ENCODE results near the gene PRKAG2.
A peak's percentile ranks its signal among the peaks of the same experiment; 100 is the strongest.
"Not testable (repeated sequence)": the region's sequence is repeated elsewhere in the genome, so short reads cannot be mapped to it uniquely, and the experiment has no call there.

Gene PRKAG2

GRCh38 chr7:151761957-151762356 is 115.0 kb downstream of the PRKAG2 start:
- no peak for DNase-seq

GRCh38 chr7:151761231-151761630 is 115.7 kb downstream of the PRKAG2 start:
- DNase-seq: no peak

GRCh38 chr7:151759591-151760042 is 117.3 kb downstream of the PRKAG2 start:
- peak; percentile 42 for DNase-seq

GRCh38 chr7:151758622-151759540 is 118.0 kb downstream of the PRKAG2 start:
- no peak for DNase-seq

GRCh38 chr7:151757274-151757673 is 119.6 kb downstream of the PRKAG2 start:
- DNase-seq: no peak

- DNase-seq: no peak
These were observed 120.0 kb downstream of the PRKAG2 start for GRCh38 chr7:151756866-151757265.

- DNase-seq: no peak
These were observed 120.7 kb downstream of the PRKAG2 start for GRCh38 chr7:151756076-151756731.

- no peak for DNase-seq
These were observed 121.6 kb downstream of the PRKAG2 start for GRCh38 chr7:151755131-151755801.

GRCh38 chr7:151754688-151755130 is 122.2 kb downstream of the PRKAG2 start:
- DNase-seq: no peak

GRCh38 chr7:151754142-151754590 is 122.7 kb downstream of the PRKAG2 start:
- peak; percentile 38 for DNase-seq

- no peak for DNase-seq
These were observed 123.9 kb downstream of the PRKAG2 start for GRCh38 chr7:151752816-151753595.

- no peak for DNase-seq
These were observed 124.9 kb downstream of the PRKAG2 start for GRCh38 chr7:151752037-151752436.

GRCh38 chr7:151748733-151749132 is 128.2 kb downstream of the PRKAG2 start:
- DNase-seq: no peak

- DNase-seq: not testable (repeated sequence)
These were observed 128.9 kb downstream of the PRKAG2 start for GRCh38 chr7:151748021-151748420.

GRCh38 chr7:151745706-151746105 is 131.2 kb downstream of the PRKAG2 start:
- no peak for DNase-seq

GRCh38 chr7:151744656-151745638 is 132.0 kb downstream of the PRKAG2 start:
- no peak for DNase-seq

GRCh38 chr7:151744051-151744580 is 132.8 kb downstream of the PRKAG2 start:
- DNase-seq: no peak

GRCh38 chr7:151743481-151743983 is 133.4 kb downstream of the PRKAG2 start:
- DNase-seq: no peak

GRCh38 chr7:151742713-151743480 is 134.0 kb downstream of the PRKAG2 start:
- DNase-seq: no peak

GRCh38 chr7:151741585-151741984 is 135.3 kb downstream of the PRKAG2 start:
- DNase-seq: no peak
